GM12878 (cell line): Measurements from ENCODE around the gene SPRN. TPM values are rescaled to one million over a fixed set of nuclear protein-coding genes. Genes with fewer than 3 reads are reported as not detected.

Experiments
- ASH2L ChIP-seq: fragments of 300-600, 200-600 bp; sonication (generic); IDR thresholded peaks from 2 replicates; pipeline ENCODE4 v1.6.1; 2017; ENCODE audit warnings: low read depth, mild to moderate bottlenecking, borderline replicate concordance
- ATF2 ChIP-seq: IDR thresholded peaks from 2 replicates; pipeline ENCODE4 v1.6.1; 2012; ENCODE audit warnings: low read length, inconsistent platforms
- BRCA1 ChIP-seq: IDR thresholded peaks from 2 replicates; pipeline ENCODE4 v1.6.1; 2011; ENCODE audit warnings: low read depth, low read length, improper control_type of control experiment
- CUX1 ChIP-seq: IDR thresholded peaks from 2 replicates; pipeline ENCODE4 v1.6.1; 2012; ENCODE audit warnings: improper control_type of control experiment, low read depth, low read length; ENCODE audit not compliant: insufficient replicate concordance
- EZH2 ChIP-seq: IDR thresholded peaks from 2 replicates; pipeline ENCODE4 v1.6.1; 2012; ENCODE audit warnings: low read depth, mild to moderate bottlenecking, control low read depth, inconsistent platforms, low read length, borderline replicate concordance; ENCODE audit not compliant: control insufficient read depth
- FOXM1 ChIP-seq: IDR thresholded peaks from 2 replicates; pipeline ENCODE4 v1.6.1; 2012; ENCODE audit warnings: low read depth, mild to moderate bottlenecking, inconsistent platforms, low read length, moderate library complexity
- IRF5 ChIP-seq: fragments of 450-650 bp; IDR thresholded peaks from 2 replicates; pipeline ENCODE4 v1.6.1; 2017; ENCODE audit warnings: borderline replicate concordance
- JUND ChIP-seq: IDR thresholded peaks from 2 replicates; pipeline ENCODE4 v1.6.1; 2012; ENCODE audit warnings: low read depth, mild to moderate bottlenecking, low read length, improper control_type of control experiment, moderate library complexity
- KLF5 ChIP-seq: fragments of 450-650 bp; IDR thresholded peaks from 2 replicates; pipeline ENCODE4 v1.6.1; 2014; ENCODE audit warnings: mild to moderate bottlenecking; ENCODE audit not compliant: partially characterized antibody
- LARP7 ChIP-seq: fragments of 450-650 bp; IDR thresholded peaks from 2 replicates; pipeline ENCODE4 v1.6.1; 2017; ENCODE audit warnings: mild to moderate bottlenecking
- RB1 ChIP-seq: fragments of 450-650 bp; formaldehyde crosslinking; IDR thresholded peaks from 2 replicates; pipeline ENCODE4 v1.6.1; 2017; ENCODE audit warnings: mild to moderate bottlenecking, borderline replicate concordance
- RFX5 ChIP-seq: IDR thresholded peaks from 2 replicates; pipeline ENCODE4 v1.6.1; 2011; ENCODE audit warnings: low read depth, low read length, improper control_type of control experiment
- SMC3 ChIP-seq: IDR thresholded peaks from 2 replicates; pipeline ENCODE4 v1.6.1; 2011; ENCODE audit warnings: low read length, improper control_type of control experiment, borderline replicate concordance
- SRF ChIP-seq, 2 experiments: IDR thresholded peaks; 2 replicates each; pipeline ENCODE4 v1.6.1; 2011; ENCODE audit warnings: low read depth in 2 of 2, low read length in 2 of 2, mild to moderate bottlenecking in 1 of 2, moderate library complexity in 1 of 2
- SUZ12 ChIP-seq: fragments of 200-600 bp; sonication (generic); IDR thresholded peaks from one replicate; pipeline ENCODE4 v1.6.1; 2018; ENCODE audit warnings: antibody characterized with exemption, mild to moderate bottlenecking; ENCODE audit not compliant: unreplicated experiment
- TAF1 ChIP-seq: IDR thresholded peaks from 2 replicates; pipeline ENCODE4 v1.6.1; 2011; ENCODE audit warnings: mild to moderate bottlenecking, low read depth, low read length, borderline replicate concordance
- ZNF24 ChIP-seq: fragments of 450-650 bp; IDR thresholded peaks from 2 replicates; pipeline ENCODE4 v1.6.1; 2017; ENCODE audit warnings: antibody characterized with exemption, mild to moderate bottlenecking
- polyA plus RNA-seq, 11 experiments: library from polyadenylated mRNA; depleted of rRNA in 4 of 11; unstranded in 6 of 11; stranded (reverse) in 5 of 11; fragments of >200 nt; fragmentation: Nextera tagmentation in 4 of 11; fragmentation: Illumina TruSeq in 1 of 11; extraction: Ambion mirVana in 4 of 11; extraction: Trizol in 1 of 11; gene quantifications; 1 replicate in 1 of 11; 2 replicates in 10 of 11; pipeline versions ENCODE4 v1.2.1 to v1.2.3, GENCODE V29; 2011 to 2016; ENCODE audit warnings: inconsistent platforms in 2 of 11, missing spikeins in 2 of 11, low read depth in 1 of 11
- total RNA-seq, 4 experiments: library from RNA; depleted of rRNA in 3 of 4; stranded (reverse); fragments of >200 nt in 3 of 4; fragmentation: Illumina TruSeq in 1 of 4; extraction: Trizol in 1 of 4; gene quantifications; 2 replicates each; pipeline versions ENCODE4 v1.2.1 to v1.2.3, GENCODE V29; 2013 to 2021
- TF ChIP-seq, protein P1 (sequence below): IDR thresholded peaks from 2 replicates; pipeline ENCODE4 v1.6.1; 2012; ENCODE audit warnings: low read depth, low read length, improper control_type of control experiment
- TF ChIP-seq, protein P2 (sequence below): IDR thresholded peaks from 2 replicates; pipeline ENCODE4 v1.6.1; 2011; ENCODE audit warnings: borderline replicate concordance, low read depth, mild to moderate bottlenecking, moderate library complexity, mixed read lengths, low read length; ENCODE audit not compliant: insufficient read depth; ENCODE audit errors: extremely low read length
- TF ChIP-seq, protein P3 (sequence below): IDR thresholded peaks from 2 replicates; pipeline ENCODE4 v1.6.1; 2012; ENCODE audit warnings: low read depth, low read length, improper control_type of control experiment

Gene SPRN
- total and polyA plus RNA-seq, 10 of the 15 experiments (the other 5 are each of a cell fraction or from before 2014, with no cell fraction given) = 0.03 to 0.96 (median 0.46) TPM; not detected in 6

GRCh38 chr10:133379152-133379800 lies 45.1 kb downstream of the SPRN start, which contains the start of gene PAOX (continued):
- TF ChIP-seq SUZ12 (no peak), BRCA1 (no peak), LARP7 (peak; percentile 88), ZNF24 (no peak), SMC3 (no peak), FOXM1 (no peak), ATF2 (no peak), TAF1 (no peak), RFX5 (no peak), CUX1 (no peak), ASH2L (no peak), RB1 (0 out of 2 replicates have a peak, but pooled peaks have one; percentile 52), SRF (IDR thresholded peaks at IDR 0.05; ENCODE audit: low read depth in 2 of 2, low read length in 2 of 2) (no peak), EZH2 (no peak), KLF5 (no peak), IRF5 (no peak), JUND (no peak)
- TF ChIP-seq, protein P1, sequence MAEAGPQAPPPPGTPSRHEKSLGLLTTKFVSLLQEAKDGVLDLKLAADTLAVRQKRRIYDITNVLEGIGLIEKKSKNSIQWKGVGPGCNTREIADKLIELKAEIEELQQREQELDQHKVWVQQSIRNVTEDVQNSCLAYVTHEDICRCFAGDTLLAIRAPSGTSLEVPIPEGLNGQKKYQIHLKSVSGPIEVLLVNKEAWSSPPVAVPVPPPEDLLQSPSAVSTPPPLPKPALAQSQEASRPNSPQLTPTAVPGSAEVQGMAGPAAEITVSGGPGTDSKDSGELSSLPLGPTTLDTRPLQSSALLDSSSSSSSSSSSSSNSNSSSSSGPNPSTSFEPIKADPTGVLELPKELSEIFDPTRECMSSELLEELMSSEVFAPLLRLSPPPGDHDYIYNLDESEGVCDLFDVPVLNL = no peak
- TF ChIP-seq, protein P2, sequence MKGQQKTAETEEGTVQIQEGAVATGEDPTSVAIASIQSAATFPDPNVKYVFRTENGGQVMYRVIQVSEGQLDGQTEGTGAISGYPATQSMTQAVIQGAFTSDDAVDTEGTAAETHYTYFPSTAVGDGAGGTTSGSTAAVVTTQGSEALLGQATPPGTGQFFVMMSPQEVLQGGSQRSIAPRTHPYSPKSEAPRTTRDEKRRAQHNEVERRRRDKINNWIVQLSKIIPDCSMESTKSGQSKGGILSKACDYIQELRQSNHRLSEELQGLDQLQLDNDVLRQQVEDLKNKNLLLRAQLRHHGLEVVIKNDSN = no peak
- TF ChIP-seq, protein P3, sequence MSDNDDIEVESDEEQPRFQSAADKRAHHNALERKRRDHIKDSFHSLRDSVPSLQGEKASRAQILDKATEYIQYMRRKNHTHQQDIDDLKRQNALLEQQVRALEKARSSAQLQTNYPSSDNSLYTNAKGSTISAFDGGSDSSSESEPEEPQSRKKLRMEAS = no peak
